ENCODE data around the gene INTS6L. TPM values are rescaled to one million over a fixed set of nuclear protein-coding genes. Genes with fewer than 3 reads are reported as not detected.
A peak's percentile ranks its signal among the peaks of the same experiment; 100 is the strongest.

The INTS6L gene
- total and polyA plus RNA-seq, 2 donors from 2014 or later = 4.7 to 7.7 TPM

- intact Hi-C loops (cut with DNase I) = no loop called here
- Histone ChIP-seq H3K4me1 (ENCODE audit: control insufficient read depth in 2 of 3, insufficient read depth in 2 of 3, low read depth in 1 of 3, low read length in 3 of 3) (peaks cover 0 to 2% (median 0%) of the 10 kb centered on the region in 3 donors), H3K27me3 (ENCODE audit: control insufficient read depth, insufficient read depth, low read length) (no peaks in the 10 kb centered on the region), H3K9me3 (ENCODE audit: control insufficient read depth in 2 of 3, insufficient read depth in 1 of 3, low read length in 3 of 3) (no peaks in the 10 kb centered on the region), H3K27ac (ENCODE audit: low read depth in 2 of 2, low read length in 2 of 2) (no peak overlapping the region), H3K9ac (ENCODE audit: low read length in 3 of 3) (no peak overlapping the region), H3K4me3 (ENCODE audit: low read length in 3 of 3) (no peak overlapping the region), H3K36me3 (ENCODE audit: control insufficient read depth in 2 of 3, insufficient read depth in 3 of 3, low read length in 3 of 3) (peaks cover 0 to 3% (median 0%) of the 10 kb centered on the region in 3 donors)
- FAIRE-seq (no peak), DNase-seq (no peak)
- no peak for TF ChIP-seq CTCF (IDR thresholded peaks at IDR 0.05; ENCODE audit: borderline replicate concordance, extremely low read depth, insufficient read depth)
These were observed 29.1 kb downstream of the INTS6L start for GRCh38 chrX:135549519-135549918.

GRCh38 chrX:135556055-135556454, 35.6 kb downstream of the INTS6L start:
- no peaks in the 10 kb centered on the region for H3K27me3 ChIP-seq (ENCODE audit: control insufficient read depth, insufficient read depth, low read length)
- intact Hi-C loops (cut with DNase I) = no loop called here
- H3K9ac ChIP-seq (ENCODE audit: low read length in 3 of 3) = no peak overlapping the region
- no peaks in the 10 kb centered on the region for H3K9me3 ChIP-seq (ENCODE audit: control insufficient read depth in 2 of 3, insufficient read depth in 1 of 3, low read length in 3 of 3)
- H3K4me1 ChIP-seq (ENCODE audit: control insufficient read depth in 2 of 3, insufficient read depth in 2 of 3, low read depth in 1 of 3, low read length in 3 of 3) = no peaks in the 10 kb centered on the region
- peaks cover 0 to 3% (median 0%) of the 10 kb centered on the region in 3 donors for H3K36me3 ChIP-seq (ENCODE audit: control insufficient read depth in 2 of 3, insufficient read depth in 3 of 3, low read length in 3 of 3)
- no peak for FAIRE-seq
- TF ChIP-seq CTCF (IDR thresholded peaks at IDR 0.05; ENCODE audit: borderline replicate concordance, extremely low read depth, insufficient read depth) = no peak
- no peak overlapping the region for H3K27ac ChIP-seq (ENCODE audit: low read depth in 2 of 2, low read length in 2 of 2)
- H3K4me3 ChIP-seq (ENCODE audit: low read length in 3 of 3) = no peak overlapping the region
- DNase-seq = no peak

- intact Hi-C loops (cut with DNase I) = no loop called here
- Histone ChIP-seq H3K27ac (ENCODE audit: low read depth in 2 of 2, low read length in 2 of 2) (no peak overlapping the region), H3K9ac (ENCODE audit: low read length in 3 of 3) (no peak overlapping the region), H3K9me3 (ENCODE audit: control insufficient read depth in 2 of 3, insufficient read depth in 1 of 3, low read length in 3 of 3) (no peaks in the 10 kb centered on the region), H3K27me3 (ENCODE audit: control insufficient read depth, insufficient read depth, low read length) (no peaks in the 10 kb centered on the region), H3K4me3 (ENCODE audit: low read length in 3 of 3) (no peak overlapping the region), H3K36me3 (ENCODE audit: control insufficient read depth in 2 of 3, insufficient read depth in 3 of 3, low read length in 3 of 3) (peaks cover 0 to 3% (median 0%) of the 10 kb centered on the region in 3 donors), H3K4me1 (ENCODE audit: control insufficient read depth in 2 of 3, insufficient read depth in 2 of 3, low read depth in 1 of 3, low read length in 3 of 3) (no peaks in the 10 kb centered on the region)
- no peak for DNase-seq
- TF ChIP-seq CTCF (IDR thresholded peaks at IDR 0.05; ENCODE audit: borderline replicate concordance, extremely low read depth, insufficient read depth) = no peak
- FAIRE-seq = no peak
These were observed 36.9 kb downstream of the INTS6L start for GRCh38 chrX:135557344-135557743.

GRCh38 chrX:135572436-135572835, 52.0 kb downstream of the INTS6L start:
- Histone ChIP-seq H3K4me3 (ENCODE audit: low read length in 3 of 3) (no peak overlapping the region), H3K27me3 (ENCODE audit: control insufficient read depth, insufficient read depth, low read length) (no peaks in the 10 kb centered on the region), H3K4me1 (ENCODE audit: control insufficient read depth in 2 of 3, insufficient read depth in 2 of 3, low read depth in 1 of 3, low read length in 3 of 3) (no peaks in the 10 kb centered on the region), H3K36me3 (ENCODE audit: control insufficient read depth in 2 of 3, insufficient read depth in 3 of 3, low read length in 3 of 3) (peaks cover 0 to 7% (median 0%) of the 10 kb centered on the region in 3 donors), H3K27ac (ENCODE audit: low read depth in 2 of 2, low read length in 2 of 2) (no peak overlapping the region), H3K9me3 (ENCODE audit: control insufficient read depth in 2 of 3, insufficient read depth in 1 of 3, low read length in 3 of 3) (no peaks in the 10 kb centered on the region), H3K9ac (ENCODE audit: low read length in 3 of 3) (no peak overlapping the region)
- FAIRE-seq (no peak), DNase-seq (no peak)
- TF ChIP-seq CTCF (IDR thresholded peaks at IDR 0.05; ENCODE audit: borderline replicate concordance, extremely low read depth, insufficient read depth) = peak; percentile 9
- intact Hi-C loops (cut with DNase I) = no loop called here
